Cardiac septum (tissue), 1 donor: ENCODE data around the gene SERPINC1. TPM values are rescaled to one million over a fixed set of nuclear protein-coding genes. Genes with fewer than 3 reads are reported as not detected.
"Not testable (repeated sequence)": the region's sequence is repeated elsewhere in the genome, so short reads cannot be mapped to it uniquely, and the experiment has no call there.

ENCODE experiments used
- DNase-seq: peaks from one replicate; pipeline ENCODE4 v3.0.0-alpha.2; 2020; ENCODE audit warnings: low spot score
- intact Hi-C: fragments of 100-400 bp; cut with DNase I; formaldehyde crosslinking; loops from one replicate; pipeline ENCODE4 v1.14.0; 2022
- long read RNA-seq: library from polyadenylated mRNA; unstranded; transcript quantifications from one replicate; pipeline ENCODE4 v2.0.0, GENCODE V29; 2021
- total RNA-seq: library from RNA; stranded (reverse); fragmentation: NEBNext Ultra II Directional; extraction: Animal tissue kit (Norgen Biotek cat#: 25700); gene quantifications from one replicate; pipeline ENCODE4 v1.2.1, GENCODE V29; 2021
- donor health status: DM: no; HTN: no; CAD: no.

The SERPINC1 gene
- 0.40 TPM for total RNA-seq
- long read RNA-seq, result 0 reads

DNA sequence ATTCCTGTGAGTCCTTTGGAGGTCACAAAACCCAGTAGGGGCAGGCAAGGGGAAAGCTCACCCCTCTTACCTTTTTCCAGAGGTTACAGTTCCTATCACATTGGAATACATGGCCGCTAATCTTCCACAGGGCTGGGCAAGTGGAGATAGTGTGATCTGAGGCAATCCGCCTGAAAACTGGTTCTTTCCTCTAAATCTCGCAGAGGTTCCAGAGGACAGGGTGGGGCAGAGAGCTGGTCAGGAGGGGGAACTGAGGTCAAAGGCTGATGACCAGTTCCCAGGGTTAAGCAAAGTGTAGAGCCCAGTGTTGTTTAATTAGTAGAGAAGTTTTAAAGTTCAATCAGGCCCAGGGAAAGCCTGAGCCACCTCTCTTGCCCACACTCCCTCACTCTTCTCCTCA, at the start of gene SERPINC1:
SERPINC1 (minus strand) TSS at position 179 of the 400 bp plus-strand sequence; CDS start at position 111, 68 bp downstream.
- intact Hi-C loops, result no loop called here
- DNase-seq, result no peak

DNA sequence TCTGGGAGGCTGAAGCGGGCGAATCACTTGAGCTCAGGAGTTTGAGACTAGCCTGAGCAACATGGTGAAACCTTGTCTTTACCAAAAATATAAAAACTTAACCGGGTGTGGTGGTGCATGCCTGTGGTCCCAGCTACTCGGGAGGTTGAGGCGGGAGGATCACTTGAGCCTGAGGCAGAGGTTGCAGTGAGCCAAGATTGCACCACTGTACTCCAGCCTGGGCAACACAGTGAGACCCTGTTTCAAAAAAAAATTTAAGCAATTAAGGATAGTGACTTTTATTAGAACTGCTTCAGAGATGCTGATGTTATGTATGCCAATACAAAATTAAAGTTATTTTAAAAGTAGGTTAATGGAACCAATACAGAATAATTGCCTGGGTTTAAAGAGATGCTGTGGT, 48.8 kb upstream of the SERPINC1 start:
- DNase-seq, intact Hi-C loops: not testable (repeated sequence)

DNA sequence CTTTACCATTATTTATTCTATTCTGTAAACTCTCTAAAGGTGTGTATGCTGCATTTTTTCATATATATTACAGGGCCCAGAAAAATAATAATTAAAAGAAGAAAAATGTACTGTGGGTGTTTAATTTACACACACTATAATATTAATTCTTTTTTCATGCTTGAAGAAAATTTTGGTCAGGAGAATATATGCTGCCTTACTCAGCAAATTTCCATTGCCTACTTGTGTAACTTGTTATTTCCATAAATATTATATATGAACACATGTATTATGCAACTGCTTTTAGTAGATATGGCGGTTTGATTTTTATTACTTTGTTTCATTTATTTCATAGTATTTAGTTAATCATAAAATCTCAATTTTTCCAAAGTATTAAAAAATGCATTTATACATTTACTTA, 46.4 kb upstream of the SERPINC1 start:
- no peak for DNase-seq
- intact Hi-C loops, result no loop called here

DNA sequence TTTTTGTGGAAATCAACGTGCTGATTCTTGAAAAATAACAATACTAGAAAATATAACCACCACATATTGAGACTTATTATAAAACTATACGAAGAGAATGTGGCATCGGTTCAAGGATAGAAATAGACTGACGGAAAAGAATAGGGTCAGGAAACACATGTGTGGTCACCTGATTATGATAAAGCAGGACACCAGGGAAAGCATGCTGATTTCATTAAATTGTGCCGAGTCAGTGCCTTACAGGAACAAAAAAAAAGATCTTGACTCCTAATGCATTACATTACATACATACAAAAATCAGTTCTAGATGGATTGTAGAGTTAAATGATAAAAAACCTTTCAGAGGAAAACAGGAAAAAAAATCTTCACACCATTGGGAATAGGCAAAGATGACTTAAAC, 43.5 kb upstream of the SERPINC1 start:
- intact Hi-C loops, result no loop called here
- DNase-seq, result no peak

DNA sequence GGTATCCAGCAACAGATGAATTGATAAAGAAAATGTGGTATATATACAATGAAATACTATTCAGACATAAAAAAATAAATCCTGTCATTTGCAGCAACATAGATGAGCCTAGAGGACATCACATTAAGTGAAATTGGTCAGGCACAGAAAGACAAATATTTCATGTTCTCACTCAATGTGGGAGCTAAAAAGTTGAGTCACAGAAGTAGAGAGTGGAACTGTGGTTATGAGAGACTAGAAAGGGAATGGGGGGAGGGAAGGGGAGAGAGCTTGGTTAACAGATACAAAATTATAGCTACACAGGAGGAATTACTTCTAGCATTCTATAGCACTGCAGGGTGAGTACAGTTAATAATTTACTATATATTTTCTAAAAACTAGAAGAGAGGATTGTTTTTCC, 37.1 kb upstream of the SERPINC1 start:
- no peak for DNase-seq
- intact Hi-C loops, result no loop called here

GRCh38 chr1:173948594-173948993, 31.5 kb upstream of the SERPINC1 start:
- DNase-seq, result no peak
- intact Hi-C loops, result no loop called here

DNA sequence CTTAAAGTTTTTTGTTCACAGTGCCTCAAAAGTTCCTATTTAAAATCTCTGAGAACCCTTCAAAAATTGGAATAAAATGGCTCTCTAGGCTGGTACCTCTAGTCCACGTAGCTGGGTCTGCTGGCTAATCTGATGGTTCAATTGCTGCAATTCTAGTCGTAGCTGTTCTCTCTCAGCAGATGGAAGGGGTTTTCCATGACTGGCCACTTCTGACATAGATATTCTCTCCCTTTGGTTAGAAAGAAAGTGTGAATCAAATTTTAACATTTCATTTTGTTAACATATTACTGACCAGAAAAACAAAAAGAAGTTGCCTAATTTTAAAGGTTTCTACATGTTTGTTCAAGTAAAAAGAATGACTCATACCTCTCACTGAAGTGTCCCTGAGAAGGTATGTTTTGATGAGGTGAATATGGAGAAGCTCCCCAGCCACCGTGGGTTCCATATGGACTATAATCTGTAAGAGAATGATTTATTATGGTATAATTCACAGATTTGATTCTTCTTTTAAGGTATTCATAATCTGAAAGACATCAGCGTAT, 29.3 kb upstream of the SERPINC1 start:
- intact Hi-C loops, result no loop called here
- no peak for DNase-seq

DNA sequence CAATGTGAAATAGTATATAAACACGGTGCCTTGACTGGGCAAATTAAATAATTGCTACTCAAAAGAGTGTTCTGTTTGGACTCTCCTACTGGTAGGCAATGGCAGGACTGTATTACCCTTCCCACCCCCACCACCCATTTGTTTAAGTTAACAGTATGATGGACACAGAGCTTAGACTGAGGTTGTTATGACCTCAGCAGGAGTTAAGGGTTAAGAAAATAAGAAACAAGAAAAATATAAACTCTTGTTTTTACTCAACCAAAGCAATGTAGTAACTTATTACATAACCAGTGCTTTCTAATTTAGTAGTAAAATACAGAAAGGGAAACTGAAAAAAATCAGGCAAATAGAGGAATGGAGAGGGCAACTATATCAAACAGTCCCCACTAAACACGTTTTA, 19.9 kb upstream of the SERPINC1 start:
- intact Hi-C loops, result no loop called here
- no peak for DNase-seq

DNA sequence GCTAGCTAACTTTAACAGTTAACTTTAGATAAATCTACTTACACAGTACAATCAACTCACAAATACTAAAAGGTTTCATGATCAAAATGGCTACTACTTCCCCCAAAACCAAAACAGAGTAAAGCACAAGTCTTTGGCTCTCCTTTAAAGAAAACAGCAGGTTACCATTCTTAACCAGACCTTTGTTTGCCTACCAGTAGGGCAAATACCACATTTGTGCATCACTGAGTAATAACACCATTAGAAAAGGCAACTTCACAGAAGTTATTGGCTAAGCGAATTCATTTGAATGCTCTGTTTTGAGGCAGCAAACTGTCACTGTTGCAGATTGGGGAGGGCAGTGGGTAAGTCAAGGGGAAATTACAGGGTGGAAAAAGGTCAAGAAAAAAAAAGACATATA, 17.3 kb upstream of the SERPINC1 start:
- no peak for DNase-seq
- intact Hi-C loops, result no loop called here

DNA sequence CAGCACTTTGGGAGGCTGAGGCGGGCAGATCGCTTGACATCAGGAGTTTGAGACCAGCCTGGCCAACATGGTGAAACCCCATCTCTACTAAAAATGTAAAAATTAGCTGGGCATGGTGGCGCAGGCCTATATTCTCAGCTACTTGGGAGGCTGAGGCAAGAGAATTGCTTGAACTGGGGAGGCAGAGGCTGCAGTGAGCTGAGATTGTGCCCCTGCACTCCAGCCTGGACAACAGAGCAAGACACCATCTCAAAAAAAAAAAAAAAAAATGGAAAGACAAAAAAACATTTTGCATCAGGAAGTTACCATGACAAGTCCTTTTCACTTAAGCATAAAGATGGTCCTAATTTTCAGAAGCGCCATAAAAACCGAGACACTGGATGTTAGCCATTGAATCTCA, 13.4 kb upstream of the SERPINC1 start:
- DNase-seq, intact Hi-C loops: not testable (repeated sequence)

GRCh38 chr1:173925306-173926242, 8.4 kb upstream of the SERPINC1 start:
- no peak for DNase-seq
- intact Hi-C loops, result no loop called here

DNA sequence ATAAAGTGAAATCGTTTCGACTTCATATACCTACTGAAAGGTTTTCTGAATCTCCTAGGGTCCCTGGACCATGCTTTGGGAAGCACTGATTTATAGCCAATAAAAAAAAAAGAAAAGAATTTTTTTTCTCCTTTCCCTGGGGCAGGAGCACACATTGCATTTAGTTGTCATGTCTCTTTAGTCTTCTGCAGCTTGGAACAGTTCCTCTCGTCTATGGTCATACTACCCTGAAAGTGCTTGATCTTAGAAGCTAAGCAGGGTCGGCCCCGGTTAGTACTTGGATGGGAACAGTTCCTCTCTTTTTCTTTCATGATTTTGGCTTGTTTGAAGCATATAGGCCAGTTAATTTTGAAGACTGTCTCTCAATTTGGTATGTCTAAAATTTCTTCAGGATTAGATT, 3.7 kb upstream of the SERPINC1 start:
- no peak for DNase-seq
- intact Hi-C loops, result no loop called here

DNA sequence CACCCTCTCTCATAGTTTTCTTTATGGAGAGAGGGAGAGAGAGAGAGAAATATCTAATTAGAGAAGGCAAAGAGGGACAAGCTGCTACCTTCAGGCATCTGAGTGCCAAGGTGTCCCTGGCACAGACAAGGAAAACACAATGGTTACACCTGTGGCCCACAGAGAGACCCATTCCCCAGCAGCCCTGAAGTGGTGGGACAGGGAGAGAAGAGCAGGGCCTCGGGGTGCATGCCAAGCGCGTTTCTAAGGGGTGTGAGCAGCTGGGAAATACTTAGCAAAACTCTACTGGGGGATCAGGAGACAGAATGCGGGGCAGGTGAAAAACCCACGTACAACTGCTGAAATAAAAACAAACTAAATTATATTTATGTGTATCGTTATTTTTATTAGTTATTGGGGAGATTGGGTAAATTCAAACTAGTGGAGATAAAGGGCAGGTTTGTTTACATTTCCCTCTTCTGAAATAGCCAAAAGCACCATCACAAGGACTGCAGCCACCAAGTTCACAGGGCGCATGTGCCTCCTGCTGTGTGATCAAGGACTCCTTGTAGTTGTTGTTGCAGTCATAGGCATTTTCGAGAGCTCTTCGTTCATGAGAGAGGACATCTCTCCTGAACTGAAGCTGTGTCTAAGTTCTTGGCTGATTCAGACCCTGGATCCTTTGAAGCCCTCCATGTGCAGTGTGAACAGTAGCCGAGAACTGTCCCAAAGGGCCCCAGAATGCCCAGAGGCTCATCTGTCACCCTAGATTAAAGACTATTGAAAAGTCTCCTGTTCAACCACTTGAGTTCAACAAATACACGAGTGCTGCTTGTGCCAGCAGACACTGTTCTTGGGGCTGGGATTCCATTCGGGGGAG, 737 bp upstream of the SERPINC1 start:
- intact Hi-C loops, result no loop called here
- DNase-seq, result no peak

DNA sequence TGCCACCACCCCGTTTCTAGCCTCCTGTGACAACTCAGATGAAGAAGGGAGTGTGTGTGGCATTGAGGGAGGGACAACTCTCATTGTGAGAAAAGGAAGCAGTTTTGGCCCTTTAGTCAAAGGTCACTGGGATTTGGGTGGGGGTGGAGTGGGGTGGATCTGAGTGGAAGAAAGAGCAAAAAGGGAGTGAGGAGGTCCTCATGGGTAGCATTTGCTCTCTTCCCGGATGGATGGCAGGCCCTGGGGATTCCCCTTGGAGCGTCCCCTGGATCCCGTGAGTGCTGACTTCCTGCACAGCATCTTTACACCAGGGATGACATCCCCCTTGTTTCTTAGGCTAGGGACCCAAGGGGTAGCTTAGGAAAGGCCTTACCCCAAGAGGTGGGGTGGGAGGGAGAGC, 460 bp downstream of the SERPINC1 start:
- DNase-seq, result no peak
- intact Hi-C loops, result no loop called here

GRCh38 chr1:173915596-173915995, 1.5 kb downstream of the SERPINC1 start:
- DNase-seq, result no peak
- intact Hi-C loops, result no loop called here

DNA sequence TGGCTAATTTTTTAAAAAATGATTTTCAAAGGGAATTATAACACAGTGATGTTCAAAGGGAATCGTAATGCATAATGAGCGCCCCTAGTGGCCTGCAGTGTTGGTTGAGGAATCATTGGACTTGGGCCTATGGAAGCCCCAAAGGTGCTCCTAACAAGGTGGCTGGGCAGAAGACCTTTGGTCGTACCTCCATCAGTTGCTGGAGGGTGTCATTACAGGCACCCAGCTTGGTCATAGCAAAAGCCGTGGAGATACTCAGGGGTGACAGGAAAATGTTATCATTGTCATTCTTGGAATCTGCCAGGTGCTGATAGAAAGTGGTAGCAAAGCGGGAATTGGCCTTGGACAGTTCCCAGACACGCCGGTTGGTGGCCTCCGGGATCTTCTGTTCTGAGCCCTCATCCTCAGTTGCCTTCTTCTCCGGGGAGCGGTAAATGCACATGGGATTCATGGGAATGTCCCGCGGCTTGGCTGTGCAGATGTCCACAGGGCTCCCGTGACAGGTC, 2.7 kb downstream of the SERPINC1 start:
- intact Hi-C loops, result no loop called here
- no peak for DNase-seq

- DNase-seq, result no peak
- intact Hi-C loops, result no loop called here
These were observed 4.0 kb downstream of the SERPINC1 start for GRCh38 chr1:173913111-173913510.

DNA sequence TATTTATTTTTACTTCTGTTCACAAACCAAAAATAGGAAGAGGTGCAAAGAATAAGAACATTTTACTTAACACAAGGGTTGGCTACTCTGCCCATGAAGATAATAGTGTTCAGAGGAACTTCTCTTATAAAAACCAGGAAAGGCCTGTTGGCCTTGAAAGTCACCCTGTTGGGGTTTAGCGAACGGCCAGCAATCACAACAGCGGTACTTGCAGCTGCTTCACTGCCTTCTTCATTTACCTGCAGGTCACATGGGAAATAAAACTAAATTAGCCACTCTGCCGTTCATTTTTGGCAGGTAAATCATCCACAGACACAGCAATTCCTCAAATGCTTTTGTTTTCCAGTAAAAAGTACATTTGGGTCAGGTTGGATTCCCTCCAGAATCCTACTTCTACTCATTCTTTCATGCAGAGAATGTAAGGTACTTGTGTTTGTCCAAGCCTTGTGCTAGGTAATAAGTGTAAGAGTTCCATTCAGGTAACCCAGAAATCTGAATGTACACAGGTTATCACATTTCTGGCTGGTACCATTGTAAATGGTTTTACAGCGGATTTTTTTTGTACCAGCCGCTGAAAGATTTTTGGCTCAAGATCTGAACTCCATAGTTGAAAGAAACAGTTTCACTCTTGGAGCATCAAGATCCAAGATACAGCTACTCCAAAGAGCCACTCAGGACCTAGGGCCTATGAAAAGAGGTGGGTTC, 13.1 kb downstream of the SERPINC1 start:
- intact Hi-C loops, result no loop called here
- no peak for DNase-seq

DNA sequence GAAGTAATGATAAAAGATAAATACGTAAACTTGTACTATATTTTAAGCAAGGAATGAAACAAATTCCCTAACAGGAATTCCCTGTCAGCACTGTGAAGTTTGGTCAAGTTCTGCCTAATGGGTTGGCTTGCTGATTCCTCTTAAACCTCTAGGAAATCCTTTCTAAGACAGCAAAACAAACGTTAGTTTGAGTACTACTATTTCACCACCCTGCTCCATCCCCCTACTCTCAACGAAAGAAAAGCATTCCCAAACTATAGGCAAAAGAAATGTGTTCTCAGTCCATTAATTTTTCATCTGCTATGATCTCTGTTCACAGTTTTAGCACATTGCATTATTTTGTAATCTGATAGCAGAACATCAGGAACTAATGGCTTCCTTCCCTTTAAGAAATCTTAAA, 16.1 kb downstream of the SERPINC1 start:
- intact Hi-C loops, result no loop called here

DNA sequence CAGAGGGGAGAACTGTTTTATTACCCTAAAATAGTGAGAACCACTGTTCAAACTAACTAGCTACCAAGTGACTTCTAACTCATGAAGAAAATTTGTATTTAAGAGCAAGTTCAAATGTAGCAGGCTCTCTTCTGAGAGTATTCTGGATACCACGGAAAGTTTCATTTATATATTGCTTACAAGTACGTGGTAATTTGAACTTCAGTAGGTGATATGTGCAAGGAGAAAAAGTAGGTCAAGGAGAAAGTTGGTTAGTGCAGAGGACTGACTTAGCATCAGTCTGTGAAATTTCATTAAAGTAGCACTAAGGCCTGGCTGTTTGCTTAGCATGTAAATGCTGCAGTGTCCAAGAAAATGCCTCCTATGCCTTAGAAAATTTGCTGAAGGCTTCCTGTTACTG, 16.7 kb downstream of the SERPINC1 start:
- DNase-seq, result no peak
- intact Hi-C loops, result no loop called here

More for the DNA sequence above, 16.1 kb downstream of the SERPINC1 start:
- no peak for DNase-seq
